ENCODE measurements around the gene LCN15. TPM values are rescaled to one million over a fixed set of nuclear protein-coding genes. Genes with fewer than 3 reads are reported as not detected.

LCN15 gene
- polyA plus RNA-seq, 1 donor: 14.0 TPM

- Histone ChIP-seq H3K27ac (ENCODE audit: low read length) (no peak overlapping the region), H3K9me3 (ENCODE audit: control insufficient read depth, low read depth, low read length) (peaks cover 8% of the 10 kb centered on the region), H3K36me3 (ENCODE audit: control insufficient read depth, insufficient read depth, low read length) (peaks cover 57% of the 10 kb centered on the region), H3K27me3 (ENCODE audit: control insufficient read depth, insufficient read depth, low read length) (no peaks in the 10 kb centered on the region), H3K4me3 (ENCODE audit: low read length) (no peak overlapping the region), H3K4me1 (ENCODE audit: control insufficient read depth, insufficient read depth, low read length) (peaks cover 32% of the 10 kb centered on the region)
- no CpG with 5 or more reads among the region's 30 CpGs for WGBS (ENCODE audit: insufficient coverage, low lambda C conversion rate)
- peak in 1 of 2 donors; percentile 34 for DNase-seq
These were observed 42.8 kb downstream of the LCN15 start for GRCh38 chr9:136721339-136722092.

DNA sequence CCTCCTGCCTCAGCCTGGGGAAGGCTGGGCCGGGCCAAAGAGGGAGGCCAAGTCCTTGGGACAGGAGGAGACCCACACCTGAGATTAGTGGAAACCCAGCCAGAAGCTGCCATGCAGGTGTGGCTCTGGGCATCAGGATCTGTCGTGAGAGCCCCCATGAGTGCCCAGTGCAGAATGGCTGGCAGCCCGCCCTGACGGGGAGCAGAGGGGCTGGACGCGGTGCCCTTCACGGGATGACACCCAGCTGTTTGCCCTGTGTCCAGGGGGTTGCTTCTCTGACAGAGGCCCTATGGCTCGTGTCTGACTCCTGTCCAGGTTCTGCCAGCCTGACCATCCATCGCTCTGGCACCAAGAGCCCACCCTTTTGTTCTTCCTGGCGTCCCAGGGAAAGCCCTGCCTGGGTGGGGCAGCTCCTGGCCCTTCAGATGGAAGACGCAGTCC, 43.4 kb downstream of the LCN15 start:
- Histone ChIP-seq H3K4me1 (ENCODE audit: control insufficient read depth, insufficient read depth, low read length) (peaks cover 26% of the 10 kb centered on the region), H3K36me3 (ENCODE audit: control insufficient read depth, insufficient read depth, low read length) (peaks cover 51% of the 10 kb centered on the region), H3K4me3 (ENCODE audit: low read length) (no peak overlapping the region)

DNA sequence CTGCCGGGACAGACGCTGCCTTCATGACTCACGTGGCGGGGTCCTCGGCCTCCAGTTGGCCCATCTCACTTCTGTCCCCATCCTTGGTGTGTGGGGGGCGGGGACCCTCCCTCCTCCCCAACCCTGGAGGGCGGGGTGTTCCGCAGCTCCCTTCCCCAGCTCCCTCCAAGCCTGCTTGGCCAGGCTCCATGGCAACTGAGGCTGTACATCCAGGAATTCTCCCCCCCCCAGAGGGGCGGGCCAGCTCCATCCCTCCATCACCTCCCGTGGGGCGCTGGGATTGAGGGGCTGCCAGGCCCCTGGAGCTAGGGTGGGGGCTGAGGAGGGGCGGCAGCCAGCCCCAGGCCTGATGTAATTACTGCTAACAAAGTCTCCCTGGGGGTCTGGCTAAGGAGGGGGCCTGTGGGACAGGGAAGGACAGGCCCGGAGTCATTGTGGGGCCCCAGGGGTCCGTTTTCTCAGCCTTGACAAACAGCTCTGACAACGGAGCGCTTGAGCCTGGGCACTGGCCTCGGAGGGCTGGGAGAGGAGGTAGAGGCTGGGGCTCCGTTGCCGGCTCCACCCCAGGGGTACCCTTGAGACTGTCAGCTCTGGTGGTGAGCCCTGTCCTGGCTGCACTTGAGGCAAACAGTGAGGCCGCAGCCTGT, 43.9 kb downstream of the LCN15 start:
- Histone ChIP-seq H3K27me3 (ENCODE audit: control insufficient read depth, insufficient read depth, low read length) (no peaks in the 10 kb centered on the region), H3K4me1 (ENCODE audit: control insufficient read depth, insufficient read depth, low read length) (peaks cover 23% of the 10 kb centered on the region), H3K9me3 (ENCODE audit: control insufficient read depth, low read depth, low read length) (peaks cover 8% of the 10 kb centered on the region), H3K27ac (ENCODE audit: low read length) (no peak overlapping the region), H3K4me3 (ENCODE audit: low read length) (no peak overlapping the region), H3K36me3 (ENCODE audit: control insufficient read depth, insufficient read depth, low read length) (peaks cover 46% of the 10 kb centered on the region)
- DNase-seq: peak in 1 of 2 donors; percentile 35
- WGBS (ENCODE audit: insufficient coverage, low lambda C conversion rate): no CpG with 5 or more reads among the region's 20 CpGs

More for the DNA sequence above, 43.4 kb downstream of the LCN15 start:
- Histone ChIP-seq H3K9me3 (ENCODE audit: control insufficient read depth, low read depth, low read length) (peaks cover 8% of the 10 kb centered on the region), H3K27ac (ENCODE audit: low read length) (no peak overlapping the region), H3K27me3 (ENCODE audit: control insufficient read depth, insufficient read depth, low read length) (no peaks in the 10 kb centered on the region)
- no peak for DNase-seq
- WGBS (ENCODE audit: insufficient coverage, low lambda C conversion rate): no CpG with 5 or more reads among the region's 11 CpGs

DNA sequence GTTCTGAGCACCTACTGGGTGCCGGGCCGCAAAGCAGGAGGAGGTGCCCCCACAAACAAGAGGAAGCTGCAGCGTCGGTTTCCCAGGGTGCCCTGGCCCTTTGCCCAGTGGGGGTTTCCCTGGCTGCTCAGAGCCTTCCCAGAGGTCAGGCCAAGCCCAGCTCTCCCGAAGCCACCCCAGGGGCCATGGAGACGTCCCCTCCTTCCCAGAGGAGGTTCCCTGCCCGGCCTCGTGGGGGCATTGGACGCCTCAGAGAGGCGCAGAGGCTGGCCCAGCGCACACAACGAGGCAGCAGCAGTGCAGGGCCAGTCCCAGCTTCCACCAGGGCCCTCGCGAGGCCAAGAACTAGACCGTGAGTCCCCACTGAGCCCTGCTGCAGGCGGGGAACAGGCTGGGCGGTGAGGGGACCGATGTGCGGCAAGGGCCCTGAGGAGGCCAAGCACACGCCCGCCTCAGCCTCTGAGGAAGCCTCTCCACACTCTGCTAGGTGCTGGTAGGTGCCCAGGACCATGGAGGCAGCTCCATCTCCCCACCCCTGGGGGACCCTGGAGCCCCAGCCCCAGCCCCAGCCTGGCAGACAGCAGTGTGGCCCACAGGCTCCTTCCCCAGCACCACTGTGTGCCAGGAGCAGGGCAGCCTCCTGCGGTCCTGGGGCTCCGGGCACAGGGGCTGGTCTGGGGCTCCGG, 45.0 kb downstream of the LCN15 start:
- no peak for DNase-seq
- peaks cover 23% of the 10 kb centered on the region for H3K4me1 ChIP-seq (ENCODE audit: control insufficient read depth, insufficient read depth, low read length)
- no peak overlapping the region for H3K27ac ChIP-seq (ENCODE audit: low read length)
- peaks cover 8% of the 10 kb centered on the region for H3K9me3 ChIP-seq (ENCODE audit: control insufficient read depth, low read depth, low read length)
- no peaks in the 10 kb centered on the region for H3K27me3 ChIP-seq (ENCODE audit: control insufficient read depth, insufficient read depth, low read length)
- H3K36me3 ChIP-seq (ENCODE audit: control insufficient read depth, insufficient read depth, low read length): peaks cover 35% of the 10 kb centered on the region
- no peak overlapping the region for H3K4me3 ChIP-seq (ENCODE audit: low read length)
- WGBS (ENCODE audit: insufficient coverage, low lambda C conversion rate): no CpG with 5 or more reads among the region's 24 CpGs

GRCh38 chr9:136718345-136719194, 45.7 kb downstream of the LCN15 start:
- DNase-seq: no peak
- Histone ChIP-seq H3K4me1 (ENCODE audit: control insufficient read depth, insufficient read depth, low read length) (peaks cover 23% of the 10 kb centered on the region), H3K4me3 (ENCODE audit: low read length) (no peak overlapping the region), H3K9me3 (ENCODE audit: control insufficient read depth, low read depth, low read length) (peaks cover 8% of the 10 kb centered on the region), H3K27me3 (ENCODE audit: control insufficient read depth, insufficient read depth, low read length) (no peaks in the 10 kb centered on the region), H3K36me3 (ENCODE audit: control insufficient read depth, insufficient read depth, low read length) (peaks cover 28% of the 10 kb centered on the region), H3K27ac (ENCODE audit: low read length) (no peak overlapping the region)
- WGBS (ENCODE audit: insufficient coverage, low lambda C conversion rate): no CpG with 5 or more reads among the region's 20 CpGs

DNA sequence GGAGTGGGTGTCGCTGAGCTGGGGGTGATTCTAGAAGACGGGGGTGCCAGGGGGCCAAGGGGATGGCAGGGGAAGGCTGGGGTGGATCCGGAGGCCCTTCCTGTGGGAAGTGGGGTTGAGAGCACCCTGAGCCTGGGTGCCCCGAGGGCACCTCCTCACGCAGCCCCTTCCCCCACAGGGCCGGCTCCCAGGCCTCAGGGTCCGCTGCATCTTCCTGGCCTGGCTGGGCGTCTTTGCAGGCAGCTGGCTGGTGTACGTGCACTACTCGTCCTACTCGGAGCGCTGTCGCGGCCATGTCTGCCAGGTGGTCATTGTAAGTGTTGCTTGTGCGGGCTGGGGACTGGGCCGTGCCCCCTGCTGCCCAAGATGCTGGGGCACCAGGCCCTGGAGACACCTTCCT, 46.9 kb downstream of the LCN15 start:
- Histone ChIP-seq H3K9me3 (ENCODE audit: control insufficient read depth, low read depth, low read length) (peaks cover 4% of the 10 kb centered on the region), H3K27me3 (ENCODE audit: control insufficient read depth, insufficient read depth, low read length) (no peaks in the 10 kb centered on the region), H3K36me3 (ENCODE audit: control insufficient read depth, insufficient read depth, low read length) (peaks cover 16% of the 10 kb centered on the region), H3K4me1 (ENCODE audit: control insufficient read depth, insufficient read depth, low read length) (peaks cover 24% of the 10 kb centered on the region), H3K27ac (ENCODE audit: low read length) (no peak overlapping the region), H3K4me3 (ENCODE audit: low read length) (no peak overlapping the region)
- DNase-seq: no peak
- no CpG with 5 or more reads among the region's 16 CpGs for WGBS (ENCODE audit: insufficient coverage, low lambda C conversion rate)

DNA sequence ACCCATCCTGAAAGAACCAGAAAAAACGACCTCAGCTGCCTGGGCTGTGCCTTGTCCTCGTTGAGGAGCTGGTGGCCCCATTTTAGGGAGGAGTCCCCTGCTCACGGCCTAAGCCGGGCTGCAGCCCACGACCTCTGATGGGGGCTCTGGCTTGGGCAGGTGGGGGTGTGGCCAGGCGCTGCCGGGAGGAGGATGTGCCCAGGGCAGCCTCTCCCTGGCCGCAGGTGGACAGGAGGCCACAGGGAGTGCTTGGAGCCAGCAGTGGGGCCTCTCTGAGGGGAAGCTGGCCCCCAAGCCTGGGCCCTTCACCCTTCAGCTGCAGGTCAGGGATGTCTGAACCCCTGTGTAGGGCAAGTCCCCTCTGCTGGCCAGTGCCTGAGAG, 49.4 kb downstream of the LCN15 start:
- peaks cover 15% of the 10 kb centered on the region for H3K4me1 ChIP-seq (ENCODE audit: control insufficient read depth, insufficient read depth, low read length)
- no CpG with 5 or more reads among the region's 8 CpGs for WGBS (ENCODE audit: insufficient coverage, low lambda C conversion rate)
- H3K36me3 ChIP-seq (ENCODE audit: control insufficient read depth, insufficient read depth, low read length): no peaks in the 10 kb centered on the region
- no peak overlapping the region for H3K4me3 ChIP-seq (ENCODE audit: low read length)
- no peak for DNase-seq
- no peaks in the 10 kb centered on the region for H3K9me3 ChIP-seq (ENCODE audit: control insufficient read depth, low read depth, low read length)
- H3K27ac ChIP-seq (ENCODE audit: low read length): no peak overlapping the region
- peaks cover 3% of the 10 kb centered on the region for H3K27me3 ChIP-seq (ENCODE audit: control insufficient read depth, insufficient read depth, low read length)

- peaks cover 13% of the 10 kb centered on the region for H3K4me1 ChIP-seq (ENCODE audit: control insufficient read depth, insufficient read depth, low read length)
These were observed 50.0 kb downstream of the LCN15 start for GRCh38 chr9:136714096-136714892.

DNA sequence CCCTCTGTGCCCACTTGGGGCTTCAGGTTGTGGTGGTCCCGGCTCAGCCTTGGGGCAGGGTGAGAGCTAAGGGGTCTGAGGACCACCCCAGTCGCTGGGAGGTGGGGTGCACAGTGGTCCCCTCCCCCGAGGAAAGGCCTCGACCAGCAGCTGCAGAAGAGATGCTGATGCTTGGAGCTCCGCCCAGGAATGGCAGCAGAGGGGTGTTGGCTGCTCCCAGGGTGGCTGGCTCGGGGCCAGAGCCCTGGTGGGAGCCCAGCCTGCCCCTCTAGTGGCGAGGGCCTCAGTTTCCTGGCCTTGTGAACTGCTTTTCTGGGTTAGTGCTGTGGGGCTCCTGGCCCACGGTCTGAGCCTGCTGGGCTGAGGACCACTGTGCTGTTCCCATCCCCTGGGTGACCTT, 50.8 kb downstream of the LCN15 start:
- H3K4me1 ChIP-seq (ENCODE audit: control insufficient read depth, insufficient read depth, low read length): peaks cover 11% of the 10 kb centered on the region
- WGBS (ENCODE audit: insufficient coverage, low lambda C conversion rate): no CpG with 5 or more reads among the region's 8 CpGs
- peak overlapping the region; percentile 36 for H3K4me3 ChIP-seq (ENCODE audit: low read length)
- no peak overlapping the region for H3K27ac ChIP-seq (ENCODE audit: low read length)
- peaks cover 3% of the 10 kb centered on the region for H3K27me3 ChIP-seq (ENCODE audit: control insufficient read depth, insufficient read depth, low read length)
- H3K9me3 ChIP-seq (ENCODE audit: control insufficient read depth, low read depth, low read length): no peaks in the 10 kb centered on the region
- no peaks in the 10 kb centered on the region for H3K36me3 ChIP-seq (ENCODE audit: control insufficient read depth, insufficient read depth, low read length)
- DNase-seq: no peak

More at GRCh38 chr9:136714096-136714892, 50.0 kb downstream of the LCN15 start:
- H3K27ac ChIP-seq (ENCODE audit: low read length): no peak overlapping the region
- H3K4me3 ChIP-seq (ENCODE audit: low read length): no peak overlapping the region
- H3K36me3 ChIP-seq (ENCODE audit: control insufficient read depth, insufficient read depth, low read length): no peaks in the 10 kb centered on the region
- no peaks in the 10 kb centered on the region for H3K9me3 ChIP-seq (ENCODE audit: control insufficient read depth, low read depth, low read length)
- no peak for DNase-seq
- peaks cover 3% of the 10 kb centered on the region for H3K27me3 ChIP-seq (ENCODE audit: control insufficient read depth, insufficient read depth, low read length)
- WGBS (ENCODE audit: insufficient coverage, low lambda C conversion rate): no CpG with 5 or more reads among the region's 17 CpGs

Data from large intestine (tissue), 3 donors.